Stomach (tissue), 4 donors: Measurements from ENCODE around the gene TSKU.

Source experiments
- CTCF ChIP-seq, 7 experiments: fragments of 450-650 bp in 4 of 7; fragments of 200-600 bp in 3 of 7; sonication (generic) in 3 of 7; IDR thresholded peaks; one replicate each; pipeline ENCODE4 v1.5.1; 2016 to 2019; ENCODE audit warnings: antibody characterized with exemption in 7 of 7, control low read depth in 2 of 7, mild to moderate bottlenecking in 1 of 7
- POLR2A ChIP-seq, 4 donors: fragments of 450-650 bp; IDR thresholded peaks; one replicate each; pipeline ENCODE4 v1.6.1; 2016; ENCODE audit warnings: antibody characterized with exemption in 4 of 4, control low read depth in 2 of 4, mild to moderate bottlenecking in 1 of 4, moderate library complexity in 1 of 4

GRCh38 chr11:76838678-76839068, 55.5 kb downstream of the TSKU start:
- no peak for TF ChIP-seq CTCF (IDR thresholded peaks at IDR 0.05)
- no peak for TF ChIP-seq POLR2A (IDR thresholded peaks at IDR 0.05)
